ENCODE data around the gene RIT1. TPM values are rescaled to one million over a fixed set of nuclear protein-coding genes. Genes with fewer than 3 reads are reported as not detected.
A peak's percentile ranks its signal among the peaks of the same experiment; 100 is the strongest.
"Not testable (repeated sequence)": the region's sequence is repeated elsewhere in the genome, so short reads cannot be mapped to it uniquely, and the experiment has no call there.

Gene RIT1
- total RNA-seq, 1 donor from 2014 or later, result 34.3 TPM

- Mint-ChIP-seq H3K4me1 (peaks cover 13% of the 10 kb centered on the region), H3K36me3 (peaks cover 17% of the 10 kb centered on the region)
- no peak for DNase-seq (ENCODE audit: low spot score in 2 of 2, unreplicated experiment in 2 of 2)
Measured at GRCh38 chr1:155909894-155910293, 1.3 kb downstream of the RIT1 start.

GRCh38 chr1:155904261-155904660 lies 6.9 kb downstream of the RIT1 start:
- Mint-ChIP-seq H3K27ac (no peak overlapping the region), H3K27me3 (ENCODE audit: low read depth) (no peaks in the 10 kb centered on the region), H3K9me3 (no peaks in the 10 kb centered on the region), H3K4me1 (no peaks in the 10 kb centered on the region), H3K36me3 (peaks cover 26% of the 10 kb centered on the region), H3K4me3 (no peak overlapping the region)
- no peak for TF ChIP-seq CTCF (IDR thresholded peaks at IDR 0.05; ENCODE audit: unreplicated experiment)
- DNase-seq (ENCODE audit: low spot score in 2 of 2, unreplicated experiment in 2 of 2), result no peak

More at GRCh38 chr1:155909894-155910293, 1.3 kb downstream of the RIT1 start:
- Mint-ChIP-seq H3K27me3 (ENCODE audit: low read depth) (no peaks in the 10 kb centered on the region), H3K27ac (peak overlapping the region; percentile 21), H3K9me3 (no peaks in the 10 kb centered on the region), H3K4me3 (peak overlapping the region; percentile 97)
- TF ChIP-seq CTCF (IDR thresholded peaks at IDR 0.05; ENCODE audit: unreplicated experiment), result no peak

GRCh38 chr1:155900161-155900560 lies 11.0 kb downstream of the RIT1 start:
- TF ChIP-seq CTCF (IDR thresholded peaks at IDR 0.05; ENCODE audit: unreplicated experiment), result no peak
- Mint-ChIP-seq H3K4me3 (no peak overlapping the region), H3K27me3 (ENCODE audit: low read depth) (no peaks in the 10 kb centered on the region), H3K36me3 (peaks cover 26% of the 10 kb centered on the region), H3K27ac (no peak overlapping the region), H3K4me1 (peaks cover 3% of the 10 kb centered on the region), H3K9me3 (no peaks in the 10 kb centered on the region)
- no peak for DNase-seq (ENCODE audit: low spot score in 2 of 2, unreplicated experiment in 2 of 2)

- TF ChIP-seq CTCF (IDR thresholded peaks at IDR 0.05; ENCODE audit: unreplicated experiment), result no peak
- Mint-ChIP-seq H3K27ac (no peak overlapping the region), H3K4me1 (peaks cover 3% of the 10 kb centered on the region), H3K4me3 (no peak overlapping the region), H3K36me3 (peaks cover 25% of the 10 kb centered on the region), H3K9me3 (no peaks in the 10 kb centered on the region), H3K27me3 (ENCODE audit: low read depth) (no peaks in the 10 kb centered on the region)
- no peak for DNase-seq (ENCODE audit: low spot score in 2 of 2, unreplicated experiment in 2 of 2)
Measured at GRCh38 chr1:155899683-155900082, 11.5 kb downstream of the RIT1 start.

- Mint-ChIP-seq H3K27ac (no peak overlapping the region), H3K36me3 (peaks cover 17% of the 10 kb centered on the region), H3K27me3 (ENCODE audit: low read depth) (no peaks in the 10 kb centered on the region), H3K9me3 (no peaks in the 10 kb centered on the region), H3K4me3 (no peak overlapping the region), H3K4me1 (peaks cover 3% of the 10 kb centered on the region)
- DNase-seq (ENCODE audit: low spot score in 2 of 2, unreplicated experiment in 2 of 2), result no peak
- no peak for TF ChIP-seq CTCF (IDR thresholded peaks at IDR 0.05; ENCODE audit: unreplicated experiment)
Measured at GRCh38 chr1:155898888-155899287, 12.3 kb downstream of the RIT1 start.

GRCh38 chr1:155897746-155898145 lies 13.4 kb downstream of the RIT1 start:
- peaks cover 14% of the 10 kb centered on the region for H3K4me1 Mint-ChIP-seq
- peak overlapping the region; percentile 23 for H3K27ac Mint-ChIP-seq
- H3K4me3 Mint-ChIP-seq, result no peak overlapping the region
- no peak for TF ChIP-seq CTCF (IDR thresholded peaks at IDR 0.05; ENCODE audit: unreplicated experiment)
- peaks cover 17% of the 10 kb centered on the region for H3K36me3 Mint-ChIP-seq
- DNase-seq (ENCODE audit: low spot score in 2 of 2, unreplicated experiment in 2 of 2), result no peak
- H3K9me3 Mint-ChIP-seq, result no peaks in the 10 kb centered on the region
- no peaks in the 10 kb centered on the region for H3K27me3 Mint-ChIP-seq (ENCODE audit: low read depth)

- H3K27me3 Mint-ChIP-seq (ENCODE audit: low read depth); H3K4me3 Mint-ChIP-seq; H3K9me3 Mint-ChIP-seq; DNase-seq (ENCODE audit: low spot score in 2 of 2, unreplicated experiment in 2 of 2); H3K27ac Mint-ChIP-seq: not testable (repeated sequence)
- Mint-ChIP-seq H3K4me1 (peaks cover 17% of the 10 kb centered on the region), H3K36me3 (peaks cover 15% of the 10 kb centered on the region)
Measured at GRCh38 chr1:155896476-155896875, 14.7 kb downstream of the RIT1 start.

GRCh38 chr1:155895617-155896016 lies 15.5 kb downstream of the RIT1 start:
- not testable (repeated sequence) for H3K27me3 Mint-ChIP-seq (ENCODE audit: low read depth); DNase-seq (ENCODE audit: low spot score in 2 of 2, unreplicated experiment in 2 of 2); H3K27ac Mint-ChIP-seq; H3K9me3 Mint-ChIP-seq; H3K4me3 Mint-ChIP-seq
- H3K36me3 Mint-ChIP-seq, result peaks cover 15% of the 10 kb centered on the region
- peaks cover 17% of the 10 kb centered on the region for H3K4me1 Mint-ChIP-seq

Measured in mesothelial cell of epicardium (in vitro differentiated cells).